ENCODE data around the gene POLA1. TPM values are rescaled to one million over a fixed set of nuclear protein-coding genes. Genes with fewer than 3 reads are reported as not detected.

The POLA1 gene
- total and polyA plus RNA-seq, 2 of the 4 experiments (the other 2 are of a cell fraction), result 4.0 to 15.1 TPM

DNA sequence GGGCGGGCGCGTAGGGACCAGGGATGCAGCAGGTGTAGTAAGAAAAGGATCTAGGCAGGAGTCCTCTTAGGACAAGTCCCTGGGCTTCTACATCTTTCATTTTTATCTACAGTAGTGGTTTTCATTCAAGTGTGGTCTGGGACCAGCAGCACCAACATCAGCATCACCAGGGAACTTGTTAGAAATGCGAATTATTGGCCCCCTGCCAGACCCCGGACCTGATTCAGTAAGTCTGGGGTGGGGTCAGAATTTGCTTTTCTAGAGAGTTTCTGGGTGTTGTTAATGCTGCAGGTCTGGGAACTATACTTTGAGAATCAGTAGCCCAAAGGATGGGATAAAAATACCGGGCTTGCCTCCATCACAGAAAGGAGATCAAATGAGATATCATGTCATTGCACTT lies 45.2 kb upstream of the POLA1 start (continued):
- TF ChIP-seq CTCF (conservative IDR thresholded peaks at IDR 0.05; ENCODE audit: low read depth, low read length) (no peak), FOS (IDR thresholded peaks at IDR 0.05; ENCODE audit: low read depth, low read length) (no peak), BHLHE40 (IDR thresholded peaks at IDR 0.05; ENCODE audit: low read depth, low read length) (no peak), POLR2A (IDR thresholded peaks at IDR 0.05; ENCODE audit: low read depth, low read length) (no peak)
- TF ChIP-seq, protein P1, sequence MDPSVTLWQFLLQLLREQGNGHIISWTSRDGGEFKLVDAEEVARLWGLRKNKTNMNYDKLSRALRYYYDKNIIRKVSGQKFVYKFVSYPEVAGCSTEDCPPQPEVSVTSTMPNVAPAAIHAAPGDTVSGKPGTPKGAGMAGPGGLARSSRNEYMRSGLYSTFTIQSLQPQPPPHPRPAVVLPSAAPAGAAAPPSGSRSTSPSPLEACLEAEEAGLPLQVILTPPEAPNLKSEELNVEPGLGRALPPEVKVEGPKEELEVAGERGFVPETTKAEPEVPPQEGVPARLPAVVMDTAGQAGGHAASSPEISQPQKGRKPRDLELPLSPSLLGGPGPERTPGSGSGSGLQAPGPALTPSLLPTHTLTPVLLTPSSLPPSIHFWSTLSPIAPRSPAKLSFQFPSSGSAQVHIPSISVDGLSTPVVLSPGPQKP (IDR thresholded peaks at IDR 0.05; ENCODE audit: borderline replicate concordance, low read depth, low read length), result no peak

Data from IMR-90 (cell line).